ENCODE measurements around the gene ASTN1.

DNA sequence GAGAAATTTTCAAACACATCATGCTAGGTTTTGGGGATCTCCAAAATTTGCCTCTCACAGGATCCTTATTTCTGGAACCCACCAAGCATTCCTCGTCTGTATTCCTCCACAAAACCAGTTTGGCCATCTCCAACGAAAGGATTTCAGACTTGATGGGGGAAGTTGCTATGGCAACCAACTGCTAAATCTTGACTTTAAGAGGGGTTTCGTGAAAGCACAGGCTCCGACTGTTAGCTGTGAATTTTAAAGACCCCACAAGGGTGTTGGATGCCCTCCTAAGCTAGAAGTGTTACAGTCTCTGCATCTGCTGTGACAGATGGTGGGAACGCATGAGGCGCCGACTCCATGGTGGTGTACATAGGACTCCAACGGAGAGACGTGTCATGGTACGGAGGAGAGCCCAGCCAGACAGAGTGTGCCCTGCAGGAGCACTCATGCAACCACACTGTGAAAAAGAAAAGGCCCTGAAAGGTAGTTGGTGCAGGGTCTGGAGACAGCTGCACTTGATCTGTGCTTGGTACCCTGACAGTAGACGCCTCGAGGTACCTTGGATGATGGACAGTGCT, 147.1 kb downstream of the ASTN1 start:
- TF ChIP-seq POLR2AphosphoS5 (IDR thresholded peaks at IDR 0.05) = no peak
- TF ChIP-seq, protein P1, sequence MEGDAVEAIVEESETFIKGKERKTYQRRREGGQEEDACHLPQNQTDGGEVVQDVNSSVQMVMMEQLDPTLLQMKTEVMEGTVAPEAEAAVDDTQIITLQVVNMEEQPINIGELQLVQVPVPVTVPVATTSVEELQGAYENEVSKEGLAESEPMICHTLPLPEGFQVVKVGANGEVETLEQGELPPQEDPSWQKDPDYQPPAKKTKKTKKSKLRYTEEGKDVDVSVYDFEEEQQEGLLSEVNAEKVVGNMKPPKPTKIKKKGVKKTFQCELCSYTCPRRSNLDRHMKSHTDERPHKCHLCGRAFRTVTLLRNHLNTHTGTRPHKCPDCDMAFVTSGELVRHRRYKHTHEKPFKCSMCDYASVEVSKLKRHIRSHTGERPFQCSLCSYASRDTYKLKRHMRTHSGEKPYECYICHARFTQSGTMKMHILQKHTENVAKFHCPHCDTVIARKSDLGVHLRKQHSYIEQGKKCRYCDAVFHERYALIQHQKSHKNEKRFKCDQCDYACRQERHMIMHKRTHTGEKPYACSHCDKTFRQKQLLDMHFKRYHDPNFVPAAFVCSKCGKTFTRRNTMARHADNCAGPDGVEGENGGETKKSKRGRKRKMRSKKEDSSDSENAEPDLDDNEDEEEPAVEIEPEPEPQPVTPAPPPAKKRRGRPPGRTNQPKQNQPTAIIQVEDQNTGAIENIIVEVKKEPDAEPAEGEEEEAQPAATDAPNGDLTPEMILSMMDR (IDR thresholded peaks at IDR 0.05) = no peak
- TF ChIP-seq POLR2A (IDR thresholded peaks at IDR 0.05; ENCODE audit: low read depth) = no peak
